ENCODE results near the gene PSORS1C2.

PSORS1C2 gene

DNA sequence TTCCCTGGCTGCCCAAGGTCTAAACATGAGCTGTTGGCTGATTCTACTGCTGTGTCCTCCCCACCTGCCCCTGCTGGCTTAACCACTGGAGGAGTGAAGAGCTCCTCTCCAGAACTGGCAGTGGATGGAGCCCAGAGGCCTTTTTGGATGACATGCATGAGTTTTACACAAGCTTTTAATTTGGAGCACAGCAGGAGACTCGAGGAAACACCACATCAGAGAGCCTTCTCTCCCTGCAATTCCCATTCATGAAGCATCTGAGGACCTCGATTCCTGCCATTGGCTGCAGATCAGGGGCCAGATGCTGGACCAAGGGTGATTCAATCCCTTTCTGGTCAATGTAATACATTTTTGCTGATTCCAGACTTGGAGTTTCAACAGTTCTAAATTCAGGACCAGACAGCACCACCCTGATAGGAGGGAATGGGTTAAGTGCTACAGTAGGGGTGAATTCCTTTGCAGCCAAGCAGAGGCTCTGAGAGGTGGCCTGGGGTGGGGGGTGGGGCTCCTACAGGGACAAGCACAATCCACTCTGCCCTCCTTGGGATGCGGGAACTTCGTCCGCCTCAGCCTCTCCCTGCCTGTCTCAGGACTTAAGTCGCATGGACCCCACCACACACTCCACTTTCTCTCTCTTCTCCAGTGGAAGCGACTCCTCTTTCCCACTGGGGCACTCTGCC lies 24.9 kb downstream of the PSORS1C2 start:
- no peak for DNase-seq (ENCODE audit: low read depth)

DNA sequence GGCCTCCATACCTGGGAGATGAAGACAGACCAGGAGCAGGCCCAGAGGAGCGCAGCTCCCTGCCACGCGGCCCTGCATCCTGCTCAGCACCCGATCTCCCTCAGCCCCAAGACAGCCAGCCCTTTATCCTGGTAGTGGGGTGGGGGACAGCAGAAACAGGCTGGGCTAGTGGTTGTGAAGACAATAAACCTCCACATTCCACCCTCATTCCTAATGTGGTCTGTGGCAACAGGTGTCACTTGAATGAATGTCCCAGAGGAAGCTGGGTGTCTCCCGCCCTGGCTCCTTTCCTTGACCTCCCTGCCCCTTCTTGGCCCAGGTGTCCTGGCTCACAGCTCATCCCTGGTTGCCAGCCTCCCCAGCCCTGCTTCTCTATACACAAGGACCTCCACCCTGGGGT lies 26.4 kb downstream of the PSORS1C2 start, which contains the start of gene C6orf15:
C6orf15 (minus strand) TSS at position 98 of the 400 bp plus-strand sequence; CDS start at position 78, 20 bp downstream.
- DNase-seq (ENCODE audit: low read depth), result no peak

DNA sequence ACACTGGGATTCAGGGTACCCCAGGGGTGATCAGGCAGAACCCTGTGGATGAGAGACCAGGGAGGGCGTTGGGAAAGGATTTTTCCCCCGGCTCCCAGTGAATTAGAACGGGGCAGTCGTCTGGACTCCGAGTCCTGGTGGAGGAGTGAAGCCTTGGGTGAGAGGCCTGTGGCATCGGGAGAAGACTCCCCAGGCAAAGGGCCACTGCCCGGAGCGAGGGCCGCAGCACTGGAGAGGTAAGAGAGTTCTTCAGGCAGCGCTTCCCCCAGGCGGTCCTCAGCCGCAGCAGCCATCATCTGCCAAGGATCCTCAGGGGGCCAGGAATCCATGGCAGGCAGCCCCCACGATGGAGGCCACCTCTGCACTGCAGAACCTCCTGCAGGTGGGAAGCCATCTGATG lies 27.2 kb downstream of the PSORS1C2 start:
- no peak for DNase-seq (ENCODE audit: low read depth)

- DNase-seq (ENCODE audit: low read depth), result no peak
These were observed 27.9 kb downstream of the PSORS1C2 start for GRCh38 chr6:31110825-31111582.

GRCh38 chr6:31107052-31107451 lies 31.8 kb downstream of the PSORS1C2 start:
- no peak for DNase-seq (ENCODE audit: low read depth)

DNA sequence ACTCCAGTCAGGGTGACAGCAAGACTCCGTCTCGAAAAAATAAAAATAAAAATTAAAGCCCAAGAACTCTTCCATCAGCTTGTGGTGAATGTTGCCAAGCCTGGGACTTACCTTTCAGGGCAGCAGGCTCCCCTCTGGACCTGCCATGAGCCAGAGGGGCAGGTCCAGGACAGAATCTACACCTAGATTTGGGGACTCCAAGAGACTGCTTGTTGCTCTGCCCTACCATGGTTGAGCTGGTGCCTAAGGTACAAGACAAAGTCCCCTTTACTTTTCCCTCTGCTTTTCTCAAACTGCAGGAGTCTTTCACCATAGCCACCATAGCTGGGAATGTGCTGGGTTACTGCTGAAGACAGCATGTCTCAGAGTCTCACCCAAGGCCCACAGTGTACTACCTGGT lies 35.7 kb downstream of the PSORS1C2 start:
- no peak for DNase-seq (ENCODE audit: low read depth)

- no peak for DNase-seq (ENCODE audit: low read depth)
These were observed 40.4 kb downstream of the PSORS1C2 start for GRCh38 chr6:31098449-31098938.

DNA sequence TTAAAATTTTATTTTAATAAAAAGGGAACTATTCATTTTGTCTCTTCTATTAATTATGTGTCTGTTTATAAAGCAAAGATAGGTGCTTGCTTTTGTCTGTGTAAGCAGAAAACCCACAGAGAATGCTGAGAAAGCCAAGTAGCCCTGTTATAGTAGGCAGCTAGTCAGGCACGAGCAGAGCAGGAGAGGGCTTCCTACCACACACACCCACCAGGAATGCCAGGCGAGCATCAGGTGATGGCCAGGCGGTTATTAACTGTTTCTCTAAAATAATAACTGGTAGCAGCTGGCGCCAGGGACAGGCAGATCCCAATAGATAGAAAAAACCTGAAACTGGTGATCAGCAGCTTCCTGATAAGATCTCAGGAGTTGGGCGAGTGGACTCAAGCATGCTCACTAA lies 42.2 kb downstream of the PSORS1C2 start:
- no peak for DNase-seq (ENCODE audit: low read depth)

- DNase-seq (ENCODE audit: low read depth), result no peak
These were observed 42.7 kb downstream of the PSORS1C2 start for GRCh38 chr6:31096215-31096614.

DNA sequence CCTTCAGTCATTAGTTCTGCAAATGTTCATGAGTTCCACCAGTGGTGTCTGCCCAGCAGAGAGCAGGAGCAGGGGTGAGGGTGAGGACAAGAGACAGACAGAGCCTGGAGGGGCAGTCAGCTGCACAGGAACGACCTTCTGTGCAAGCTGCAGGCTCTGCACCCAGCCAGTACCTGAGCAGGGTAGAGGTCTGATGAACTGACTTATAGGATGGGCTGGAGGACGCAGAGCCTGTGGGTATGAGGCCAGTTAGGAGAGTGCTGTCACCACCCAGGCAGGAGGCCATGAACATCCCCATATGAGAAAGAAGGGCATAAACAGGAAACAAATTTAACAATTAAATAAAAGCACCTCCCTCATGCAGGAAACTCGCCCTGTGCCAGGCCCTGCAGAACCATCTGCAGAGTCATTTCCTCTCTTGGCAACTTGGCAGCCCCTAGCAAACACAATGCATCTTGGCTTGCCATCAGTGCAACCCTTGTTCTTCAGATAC lies 44.4 kb downstream of the PSORS1C2 start:
- DNase-seq (ENCODE audit: low read depth), result no peak

DNA sequence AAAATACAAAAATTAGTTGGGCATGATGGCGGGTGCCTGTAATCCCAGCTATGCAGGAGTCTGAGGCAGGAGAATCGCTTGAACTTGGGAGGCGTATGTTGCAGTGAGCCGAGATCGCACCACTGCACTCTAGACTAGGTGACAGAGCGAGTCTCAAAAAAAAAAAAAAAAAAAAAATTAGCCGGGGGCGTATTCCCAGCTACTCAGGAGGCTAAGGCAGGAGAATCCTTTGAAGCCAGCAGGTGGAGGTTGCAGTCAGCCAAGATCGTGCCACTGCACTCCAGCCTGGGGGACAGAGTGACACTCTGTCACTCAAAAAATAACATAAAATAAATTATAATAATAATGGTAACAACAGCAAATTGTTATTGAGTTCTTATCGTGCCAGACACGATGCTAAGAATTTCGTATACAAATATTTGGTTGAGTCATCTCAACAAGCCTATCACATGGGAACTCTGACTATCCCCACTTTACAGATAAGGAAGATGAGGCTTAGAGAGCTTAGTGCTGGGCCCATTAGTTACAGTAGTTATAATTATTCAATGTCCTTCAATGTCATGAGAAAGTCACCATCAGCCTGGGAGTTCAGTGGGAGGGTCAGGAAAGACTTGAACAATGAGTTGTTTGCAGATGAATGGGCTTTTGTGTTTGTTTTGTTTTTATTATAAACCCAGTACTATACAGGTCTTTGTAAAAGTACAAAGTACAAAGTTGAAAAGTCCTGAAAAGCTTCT lies 45.9 kb downstream of the PSORS1C2 start:
- DNase-seq (ENCODE audit: low read depth), result no peak

DNA sequence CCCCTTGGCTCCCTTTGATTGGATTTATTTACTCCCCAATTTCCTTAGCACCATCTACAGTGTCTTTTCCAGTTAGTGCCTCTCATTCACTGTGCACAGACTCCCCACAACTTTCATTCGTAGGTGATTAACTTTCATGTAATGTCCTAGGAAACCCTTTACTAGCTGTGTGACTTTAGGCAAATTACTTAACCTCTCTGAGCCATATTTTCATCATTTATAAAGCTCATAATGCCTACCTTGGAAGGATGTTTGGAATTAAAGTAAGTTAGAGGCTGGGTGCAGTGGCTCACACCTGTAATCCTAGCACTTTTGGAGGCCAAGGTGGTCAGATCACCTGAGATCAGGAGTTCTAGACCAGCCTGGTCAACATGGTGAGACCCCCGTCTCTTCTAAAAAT lies 46.6 kb downstream of the PSORS1C2 start:
- DNase-seq (ENCODE audit: low read depth), result no peak

DNA sequence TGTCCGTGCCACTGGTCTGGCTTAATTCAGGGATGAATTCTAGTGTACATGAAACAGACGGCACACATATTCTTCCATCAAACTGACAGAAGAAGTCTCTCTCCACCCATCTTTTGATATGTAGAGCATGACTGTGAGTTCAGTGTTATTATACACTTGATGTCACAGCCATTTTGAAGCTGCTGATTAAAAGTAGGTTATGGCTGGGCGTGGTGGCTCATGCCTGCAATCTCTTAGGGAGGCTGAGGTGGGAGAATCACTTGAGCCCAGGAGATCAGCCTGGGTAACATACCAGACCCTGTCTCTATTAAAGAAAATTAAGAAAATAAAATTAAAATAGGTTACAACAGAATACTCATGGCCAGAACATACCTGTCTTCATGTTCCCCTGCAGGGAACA lies 47.2 kb downstream of the PSORS1C2 start:
- no peak for DNase-seq (ENCODE audit: low read depth)

DNA sequence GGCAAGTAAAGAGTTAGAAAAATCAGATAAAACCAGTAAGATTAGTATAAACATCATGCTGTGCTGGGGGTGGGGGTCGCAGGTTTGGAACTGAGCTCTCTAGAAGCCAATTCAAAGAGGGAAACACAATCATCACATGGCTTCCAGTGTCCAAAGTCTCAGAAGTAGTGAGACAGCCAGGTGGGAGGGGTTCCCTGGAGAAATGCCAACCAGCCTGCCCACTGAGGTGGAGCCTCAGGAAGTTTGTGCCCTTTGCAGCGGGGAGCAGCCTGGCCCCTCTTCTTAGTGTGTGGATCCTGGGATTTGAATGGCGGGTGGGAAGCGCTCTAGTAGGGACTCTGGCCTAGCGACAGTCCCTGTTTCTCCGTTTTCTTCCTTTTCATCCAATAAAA lies 47.9 kb downstream of the PSORS1C2 start:
- DNase-seq (ENCODE audit: low read depth), result no peak

DNA sequence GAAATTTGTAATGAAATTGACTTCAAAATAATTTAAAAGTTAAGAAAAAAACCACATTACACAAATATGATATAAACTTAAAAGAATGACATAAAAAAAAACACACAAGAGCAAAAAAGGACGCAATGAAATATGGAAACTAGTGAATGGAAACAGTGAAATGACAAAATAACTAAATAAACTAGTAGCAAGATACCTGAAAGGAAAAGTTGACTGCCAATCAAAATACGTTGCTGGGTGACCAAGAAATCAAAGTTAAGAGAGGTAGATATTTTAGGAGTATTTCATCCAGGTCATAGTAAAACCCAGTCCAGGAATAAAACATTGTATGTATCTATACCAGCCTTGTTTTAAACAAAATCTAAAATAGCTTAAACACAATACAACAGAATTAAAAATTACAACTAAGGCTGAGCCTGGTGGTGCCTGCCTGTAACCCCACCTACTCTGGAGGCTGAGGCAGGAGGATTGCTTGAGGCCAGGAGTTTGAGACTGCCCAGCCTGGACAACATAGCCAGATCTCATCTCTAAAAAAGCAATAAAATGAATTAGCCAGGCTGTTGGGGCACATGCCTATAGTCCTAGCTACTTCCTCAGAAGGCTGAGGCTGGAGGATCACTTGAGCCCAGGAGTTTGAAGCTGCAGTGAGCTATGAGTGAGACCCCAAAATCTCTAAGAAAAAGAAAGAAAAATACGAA lies 48.4 kb downstream of the PSORS1C2 start:
- no peak for DNase-seq (ENCODE audit: low read depth)
